Stimulated activated CD4-positive, alpha-beta T cell treated with anti-CD3 and anti-CD28 coated beads, Interleukin-1b, Interleukin-23, amount 100 ng/mL, for 1 hour (primary cell): ENCODE measurements around the gene NKX6-1.

Experiments used
- DNase-seq, 2 donors: peaks; one replicate each; pipeline ENCODE4 v3.0.0-alpha.2; 2020; ENCODE audit warnings: low read depth in 2 of 2

Gene NKX6-1

GRCh38 chr4:84498935-84499623, at the start of gene NKX6-1:
TSS of gene NKX6-1 (minus strand) at chr4:84499292. CDS start at chr4:84498228, 1,064 bp downstream.
- DNase-seq = no peak

DNA sequence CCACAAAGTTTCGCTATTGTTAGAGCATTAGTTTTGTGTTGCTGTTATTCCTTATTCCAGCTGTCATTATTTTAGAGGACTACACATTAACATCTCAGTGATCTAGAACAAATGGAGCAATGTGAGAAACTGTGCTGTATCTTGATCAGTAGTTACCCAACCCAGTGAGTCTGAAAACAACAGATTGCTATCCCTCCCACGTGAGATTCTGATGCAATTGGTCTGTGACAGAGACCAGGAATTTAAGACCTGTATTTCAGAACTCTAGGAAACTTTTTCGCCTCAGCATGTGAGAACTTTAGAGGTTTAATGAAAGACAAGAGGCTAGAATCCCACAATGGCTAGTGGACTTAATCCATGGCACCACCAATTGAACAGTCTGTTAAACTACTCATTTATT, 48.1 kb upstream of the NKX6-1 start:
- no peak for DNase-seq

- DNase-seq = no peak
Observed at GRCh38 chr4:84545093-84545492, 46.0 kb upstream of the NKX6-1 start.

GRCh38 chr4:84535901-84536300, 36.8 kb upstream of the NKX6-1 start:
- no peak for DNase-seq

GRCh38 chr4:84531689-84532088, 32.6 kb upstream of the NKX6-1 start:
- no peak for DNase-seq

- no peak for DNase-seq
Observed at GRCh38 chr4:84530871-84531270, 31.8 kb upstream of the NKX6-1 start.

- no peak for DNase-seq
Observed at GRCh38 chr4:84530454-84530853, 31.4 kb upstream of the NKX6-1 start.

GRCh38 chr4:84529169-84529751, 30.2 kb upstream of the NKX6-1 start:
- no peak for DNase-seq

- DNase-seq = no peak
Observed at GRCh38 chr4:84527391-84527790, 28.3 kb upstream of the NKX6-1 start.

DNA sequence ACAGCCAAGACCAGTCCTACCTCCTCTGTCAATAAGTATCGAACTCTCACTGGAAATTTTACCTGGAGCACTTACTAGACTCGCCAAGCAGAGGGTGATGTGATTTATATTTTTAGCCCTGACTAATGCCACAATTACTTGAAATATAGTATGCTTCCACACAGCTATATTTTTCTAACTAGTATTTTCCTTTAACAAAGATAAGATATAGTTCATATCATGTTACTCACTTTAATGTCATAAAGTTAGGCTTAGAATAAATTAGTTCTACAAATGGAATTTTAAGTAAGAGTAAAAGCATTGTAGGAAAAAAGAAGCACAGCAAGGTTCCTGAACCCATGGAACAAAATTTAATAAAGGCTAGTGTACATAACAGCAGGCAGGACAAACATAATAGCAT, 16.0 kb upstream of the NKX6-1 start:
- no peak for DNase-seq

DNA sequence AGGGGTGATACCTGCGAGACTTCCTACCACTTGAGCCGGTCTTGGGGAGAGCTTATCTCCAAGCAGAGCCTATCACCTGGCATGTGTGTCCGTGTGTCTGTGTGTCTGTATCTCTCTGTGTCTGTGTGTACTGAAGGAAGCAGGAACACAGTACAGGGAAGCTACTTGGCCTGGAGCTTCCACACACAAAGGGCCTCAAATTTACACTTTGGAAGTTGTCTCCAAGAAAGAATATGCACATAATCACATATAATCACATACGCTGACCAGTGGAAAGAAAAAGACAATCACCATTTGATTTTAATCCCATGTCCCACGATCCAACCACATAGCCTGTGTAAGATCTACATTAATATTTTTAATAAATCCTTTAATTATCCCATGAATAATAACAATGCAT, 13.2 kb upstream of the NKX6-1 start:
- no peak for DNase-seq

DNA sequence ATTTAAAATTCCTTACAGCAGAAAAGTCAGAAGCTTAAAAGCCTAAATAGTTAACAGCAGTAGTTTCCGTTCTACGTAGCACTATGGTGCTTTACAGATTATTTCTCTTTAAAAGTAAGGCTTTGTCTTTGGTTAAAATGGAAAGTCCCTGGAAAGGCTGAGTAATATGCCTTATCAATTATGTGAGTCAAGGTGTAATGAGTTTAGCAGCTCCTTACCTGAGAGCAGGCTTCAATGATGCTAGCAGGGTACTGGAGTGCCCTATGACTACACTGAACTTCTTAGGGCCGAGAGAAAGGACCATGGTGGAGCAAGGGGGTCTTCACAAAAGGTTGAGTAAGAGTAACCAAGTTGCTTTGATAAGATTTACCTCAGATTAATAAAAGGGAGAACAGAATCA, 12.6 kb upstream of the NKX6-1 start:
- DNase-seq = no peak

DNA sequence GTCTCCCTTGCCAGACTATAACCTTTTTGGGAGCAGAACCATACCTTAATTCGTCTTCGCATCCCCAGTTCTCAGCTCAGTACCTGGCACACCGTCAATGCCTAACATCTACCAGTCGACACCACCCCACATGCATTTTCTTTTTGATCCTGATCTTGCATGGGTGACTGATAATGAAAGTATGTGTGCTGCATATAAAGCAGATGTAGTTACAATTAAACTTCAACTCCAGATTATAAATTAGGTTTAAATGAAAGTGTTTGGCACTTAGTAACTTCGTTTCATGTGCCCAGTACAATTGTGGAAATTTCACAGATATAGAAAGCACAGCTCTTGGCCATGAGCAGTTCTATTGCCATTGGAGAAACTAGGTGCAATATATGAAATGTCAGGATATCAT, 8.8 kb upstream of the NKX6-1 start:
- DNase-seq = no peak

DNA sequence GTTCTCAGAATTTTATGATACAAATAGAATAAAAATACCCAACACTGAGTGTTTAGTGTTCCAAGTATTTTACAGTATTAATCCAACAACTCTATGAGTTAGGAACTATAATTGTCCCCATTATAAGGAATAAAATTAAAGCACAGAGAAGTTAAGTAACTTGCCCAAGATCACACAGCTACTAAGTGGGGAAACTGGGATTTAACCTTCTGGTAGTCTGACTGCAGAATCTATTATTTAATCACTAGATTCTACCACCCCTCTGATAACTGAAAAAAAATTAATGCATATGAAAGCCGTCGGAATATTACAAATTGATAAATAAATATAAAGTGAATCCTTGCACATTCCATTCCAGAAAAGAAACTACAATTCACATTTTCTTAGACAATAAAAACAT, 5.7 kb upstream of the NKX6-1 start:
- no peak for DNase-seq

- DNase-seq = no peak
Observed at GRCh38 chr4:84503495-84504437, 4.7 kb upstream of the NKX6-1 start.

- no peak for DNase-seq
Observed at GRCh38 chr4:84502955-84503373, 3.9 kb upstream of the NKX6-1 start.

DNA sequence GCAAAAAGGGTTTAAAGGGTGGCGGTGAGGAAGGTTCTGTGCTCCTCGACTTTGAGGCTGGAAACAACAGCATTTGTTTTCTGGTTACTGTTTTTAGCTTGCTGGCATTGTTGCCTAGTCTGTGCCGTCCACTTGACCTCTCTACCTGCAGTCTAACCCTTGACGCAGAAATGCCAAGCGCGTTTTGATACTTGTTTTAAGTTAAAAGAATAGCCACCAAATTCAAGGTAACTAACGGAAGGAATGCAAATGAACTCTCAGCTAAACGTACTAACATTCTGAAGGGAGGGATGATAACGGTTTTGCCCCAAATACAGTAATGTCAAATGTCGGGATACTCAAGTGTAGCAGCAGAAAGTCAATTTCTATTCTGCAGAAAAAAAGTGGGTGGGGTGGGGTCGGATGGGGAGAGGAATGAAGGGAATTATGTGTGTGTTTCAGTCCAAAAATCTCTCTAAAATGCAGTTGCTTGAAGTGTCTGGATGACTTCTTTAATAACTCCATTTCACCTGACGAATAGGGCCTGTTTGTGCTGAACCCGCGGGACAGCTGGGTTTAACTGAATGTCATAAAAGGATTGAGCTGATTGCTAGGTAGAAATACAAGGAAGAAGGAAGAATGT, 3.4 kb upstream of the NKX6-1 start:
- DNase-seq = no peak

DNA sequence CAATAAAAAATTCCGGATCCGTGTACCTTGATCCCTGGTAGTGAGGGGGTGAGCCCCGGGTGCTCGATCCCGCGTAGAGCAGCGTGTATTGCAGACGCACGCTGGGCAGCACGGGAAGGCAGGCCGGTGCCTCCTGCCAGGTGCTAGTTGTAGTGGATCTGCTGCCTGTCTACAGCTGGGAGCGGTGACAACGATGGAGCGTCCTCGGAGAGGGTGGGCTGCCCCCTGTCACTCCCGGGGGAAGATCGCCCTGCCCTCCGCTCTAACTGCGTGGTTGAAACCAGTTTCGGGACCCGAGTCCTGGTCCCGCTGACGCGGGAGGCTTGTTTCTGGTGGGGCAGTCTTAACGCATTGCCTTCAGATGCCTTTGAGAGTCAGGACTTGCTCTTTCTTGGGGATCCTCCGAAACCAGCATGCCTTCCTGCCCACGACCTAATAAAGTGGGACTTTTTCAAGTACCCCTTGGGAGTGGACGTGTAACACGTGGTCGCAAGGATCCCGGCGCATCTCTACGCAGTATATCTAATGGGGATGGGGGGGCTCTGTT, 2.7 kb upstream of the NKX6-1 start:
- DNase-seq = no peak

DNA sequence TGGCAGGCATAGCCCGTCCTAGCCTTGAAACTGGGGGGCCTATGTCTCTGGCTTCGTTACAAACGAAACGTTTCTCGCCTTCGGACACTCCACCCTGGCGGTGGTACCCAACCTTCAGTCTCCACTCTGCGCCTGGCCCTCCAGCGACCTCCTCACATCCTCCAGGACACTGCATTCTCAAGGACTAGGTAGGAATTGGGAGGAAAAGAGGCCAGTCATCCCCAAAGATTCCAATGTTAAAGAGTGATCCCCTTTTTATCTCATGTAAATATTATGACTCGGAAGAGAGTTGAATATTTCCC, 2.1 kb upstream of the NKX6-1 start:
- DNase-seq = no peak

- DNase-seq = no peak
Observed at GRCh38 chr4:84500386-84501201, 1.5 kb upstream of the NKX6-1 start.

DNA sequence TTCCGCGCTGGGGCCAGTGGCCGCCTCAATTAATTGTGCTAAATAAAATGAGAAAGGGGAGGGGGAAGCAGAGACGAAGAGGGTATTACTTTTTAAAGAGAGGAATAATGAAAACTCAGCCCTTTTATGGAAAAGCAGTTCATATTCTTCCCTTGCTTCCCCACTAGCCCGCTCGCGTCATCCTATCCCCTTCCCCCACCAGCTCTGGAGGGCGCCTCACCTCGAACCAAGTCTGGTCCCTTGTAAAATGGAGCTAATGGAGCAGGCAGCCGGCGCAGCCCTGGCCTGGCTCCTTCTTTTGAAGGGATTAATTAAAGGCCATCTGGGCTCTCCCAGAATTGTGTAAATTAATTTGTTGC, 511 bp upstream of the NKX6-1 start:
- DNase-seq = no peak
